Measurements from ENCODE around the gene CCDC196.
"Not testable (repeated sequence)": the region's sequence is repeated elsewhere in the genome, so short reads cannot be mapped to it uniquely, and the experiment has no call there.

Gene CCDC196

DNA sequence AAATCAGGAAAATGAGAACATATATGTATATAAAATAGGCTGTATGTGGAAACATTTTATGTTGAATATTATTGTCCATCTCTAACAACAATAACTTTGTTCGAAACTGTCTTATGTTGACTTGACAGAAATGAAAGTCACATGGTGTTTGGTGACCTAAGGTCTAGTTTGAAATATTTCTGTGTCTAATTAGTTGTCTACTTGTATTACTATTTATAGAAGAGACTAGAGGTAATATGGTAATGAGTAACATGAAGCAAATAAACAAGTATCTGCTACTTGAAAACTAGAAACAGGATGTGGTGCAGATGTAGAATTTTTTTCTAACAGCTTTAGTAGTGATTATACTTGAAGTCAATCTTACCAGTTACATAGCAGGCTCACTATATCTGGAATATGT is 25.7 kb downstream of the CCDC196 start:
- no peak for DNase-seq (ENCODE audit: low read depth)
- TF ChIP-seq, protein P1, sequence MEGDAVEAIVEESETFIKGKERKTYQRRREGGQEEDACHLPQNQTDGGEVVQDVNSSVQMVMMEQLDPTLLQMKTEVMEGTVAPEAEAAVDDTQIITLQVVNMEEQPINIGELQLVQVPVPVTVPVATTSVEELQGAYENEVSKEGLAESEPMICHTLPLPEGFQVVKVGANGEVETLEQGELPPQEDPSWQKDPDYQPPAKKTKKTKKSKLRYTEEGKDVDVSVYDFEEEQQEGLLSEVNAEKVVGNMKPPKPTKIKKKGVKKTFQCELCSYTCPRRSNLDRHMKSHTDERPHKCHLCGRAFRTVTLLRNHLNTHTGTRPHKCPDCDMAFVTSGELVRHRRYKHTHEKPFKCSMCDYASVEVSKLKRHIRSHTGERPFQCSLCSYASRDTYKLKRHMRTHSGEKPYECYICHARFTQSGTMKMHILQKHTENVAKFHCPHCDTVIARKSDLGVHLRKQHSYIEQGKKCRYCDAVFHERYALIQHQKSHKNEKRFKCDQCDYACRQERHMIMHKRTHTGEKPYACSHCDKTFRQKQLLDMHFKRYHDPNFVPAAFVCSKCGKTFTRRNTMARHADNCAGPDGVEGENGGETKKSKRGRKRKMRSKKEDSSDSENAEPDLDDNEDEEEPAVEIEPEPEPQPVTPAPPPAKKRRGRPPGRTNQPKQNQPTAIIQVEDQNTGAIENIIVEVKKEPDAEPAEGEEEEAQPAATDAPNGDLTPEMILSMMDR (conservative IDR thresholded peaks at IDR 0.05; ENCODE audit: low read depth, low read length), result no peak
- no peak overlapping the region for H3K4me3 ChIP-seq (ENCODE audit: low read depth, low read length)

DNA sequence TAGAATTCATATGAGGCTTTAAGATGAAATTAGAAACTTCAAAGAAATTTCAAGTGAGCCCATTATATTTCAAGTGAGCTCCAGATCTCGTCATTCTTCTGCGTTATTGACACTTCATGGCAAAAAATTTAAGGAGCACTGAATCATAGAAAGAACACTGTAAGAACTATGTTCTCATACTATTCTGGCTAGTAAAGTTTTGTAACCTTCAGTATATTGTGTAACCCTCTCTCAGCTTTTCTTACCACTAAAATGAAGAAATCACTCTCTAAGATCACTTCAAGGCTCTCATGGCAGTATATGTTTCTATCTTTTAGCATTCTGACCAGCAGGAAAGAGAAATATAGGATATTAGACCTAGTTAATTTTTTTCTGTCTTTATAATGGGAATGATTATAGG is 28.0 kb downstream of the CCDC196 start:
- DNase-seq (ENCODE audit: low read depth), result peak; percentile 48
- no peak overlapping the region for H3K4me3 ChIP-seq (ENCODE audit: low read depth, low read length)
- TF ChIP-seq, protein P1 (conservative IDR thresholded peaks at IDR 0.05; ENCODE audit: low read depth, low read length), result no peak

DNA sequence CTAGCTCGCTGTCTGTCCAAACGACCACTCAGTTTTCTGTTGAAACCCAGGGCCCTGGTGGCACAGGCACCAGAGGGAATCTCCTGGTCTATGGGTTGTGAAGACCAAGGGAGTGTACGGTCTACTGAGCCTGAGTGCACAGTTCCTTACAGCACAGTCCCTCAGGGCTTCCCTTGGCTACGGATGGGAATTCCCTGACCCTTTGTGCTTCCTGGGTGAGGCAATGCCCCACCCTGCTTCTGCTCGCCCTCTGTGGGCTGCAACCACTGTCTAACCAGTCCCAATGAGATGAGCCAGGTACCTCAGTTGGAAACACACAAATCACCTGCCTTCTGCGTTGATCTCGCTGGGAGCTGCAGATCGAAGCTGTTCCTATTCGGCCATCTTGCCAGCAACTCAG is 44.4 kb downstream of the CCDC196 start:
- TF ChIP-seq, protein P1 (conservative IDR thresholded peaks at IDR 0.05; ENCODE audit: low read depth, low read length), result no peak
- no peak for DNase-seq (ENCODE audit: low read depth)
- H3K4me3 ChIP-seq (ENCODE audit: low read depth, low read length), result no peak overlapping the region

DNA sequence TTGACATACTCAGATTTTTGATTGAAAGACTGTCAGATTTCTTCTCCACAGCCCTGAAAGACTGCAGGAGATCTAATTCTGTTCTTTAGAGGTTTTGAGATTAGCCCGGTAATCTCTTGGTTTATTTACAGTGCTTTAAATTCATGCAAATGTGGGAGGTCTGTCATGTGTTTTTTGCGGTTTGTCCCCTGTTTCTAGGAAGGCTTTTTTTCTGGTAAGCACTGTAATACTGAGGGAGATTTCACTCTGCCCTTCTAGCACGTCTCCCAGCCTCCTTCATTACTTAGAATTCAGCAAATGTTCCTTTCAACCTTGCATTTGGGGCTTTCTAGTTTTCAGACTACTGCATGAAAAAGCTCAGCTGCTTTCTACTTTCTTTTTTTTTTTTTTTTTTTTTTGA is 52.9 kb downstream of the CCDC196 start:
- TF ChIP-seq, protein P1 (conservative IDR thresholded peaks at IDR 0.05; ENCODE audit: low read depth, low read length), result no peak
- DNase-seq (ENCODE audit: low read depth), result no peak
- no peak overlapping the region for H3K4me3 ChIP-seq (ENCODE audit: low read depth, low read length)

DNA sequence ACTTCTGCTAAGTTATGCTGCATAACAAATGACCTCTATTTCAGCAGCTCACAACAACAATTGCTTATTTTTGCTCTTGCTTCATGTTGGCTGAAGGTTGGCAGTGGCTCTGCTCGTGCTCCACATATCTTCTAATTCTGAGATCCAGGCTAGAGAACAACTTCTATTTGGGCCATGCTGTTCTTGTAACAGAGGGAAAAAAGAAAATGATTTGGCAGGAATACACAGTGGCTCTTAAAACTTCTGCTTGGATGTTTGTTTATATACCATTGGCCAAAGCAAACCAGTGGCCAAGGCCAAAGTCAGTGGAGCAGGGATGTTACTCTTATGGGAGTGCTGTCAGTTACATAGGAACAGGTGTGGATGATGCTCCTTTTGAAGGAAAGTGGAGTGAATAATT is 53.9 kb downstream of the CCDC196 start:
- no peak overlapping the region for H3K4me3 ChIP-seq (ENCODE audit: low read depth, low read length)
- TF ChIP-seq, protein P1 (conservative IDR thresholded peaks at IDR 0.05; ENCODE audit: low read depth, low read length), result no peak
- no peak for DNase-seq (ENCODE audit: low read depth)

DNA sequence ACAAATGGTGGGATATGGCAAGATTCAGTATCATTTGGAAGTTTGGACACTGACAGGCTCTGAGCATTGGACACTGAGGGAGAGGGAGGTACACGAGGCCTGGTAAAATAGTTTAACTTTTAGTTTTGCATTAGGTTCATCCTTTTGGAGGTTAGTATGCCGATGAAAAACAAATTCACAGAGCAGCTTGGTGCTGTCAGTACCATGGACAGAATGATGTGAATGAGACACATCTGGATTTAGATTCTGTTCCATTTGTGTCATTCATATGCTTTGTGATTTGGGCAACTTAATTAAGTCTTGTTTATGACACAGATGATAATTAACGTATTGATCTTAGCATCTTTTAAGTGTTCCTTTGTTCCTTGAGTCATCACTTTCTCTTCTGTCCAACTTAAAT is 55.5 kb downstream of the CCDC196 start:
- H3K4me3 ChIP-seq (ENCODE audit: low read depth, low read length), result no peak overlapping the region
- DNase-seq (ENCODE audit: low read depth), result peak; percentile 2
- TF ChIP-seq, protein P1 (conservative IDR thresholded peaks at IDR 0.05; ENCODE audit: low read depth, low read length), result no peak

DNA sequence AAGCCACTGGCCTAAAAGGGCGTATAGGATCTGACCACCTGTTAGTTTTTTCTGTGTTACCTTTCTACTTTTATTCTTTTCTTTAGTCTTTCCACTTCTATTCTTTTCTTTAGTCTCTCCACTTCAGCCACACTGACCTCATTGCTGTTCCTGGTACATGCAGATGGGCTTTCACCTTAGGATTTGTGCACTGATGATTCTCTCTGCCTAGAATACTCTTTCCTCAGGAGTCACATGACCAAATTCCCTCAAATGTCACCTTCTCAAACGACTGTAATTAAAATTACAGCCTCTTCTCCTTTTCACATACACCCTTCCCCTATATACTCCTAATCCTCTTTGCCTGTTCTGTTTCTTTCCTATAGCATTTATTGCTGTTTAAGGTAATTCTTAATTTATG is 57.8 kb downstream of the CCDC196 start:
- no peak for DNase-seq (ENCODE audit: low read depth)
- TF ChIP-seq, protein P1 (conservative IDR thresholded peaks at IDR 0.05; ENCODE audit: low read depth, low read length), result no peak
- H3K4me3 ChIP-seq (ENCODE audit: low read depth, low read length), result no peak overlapping the region

DNA sequence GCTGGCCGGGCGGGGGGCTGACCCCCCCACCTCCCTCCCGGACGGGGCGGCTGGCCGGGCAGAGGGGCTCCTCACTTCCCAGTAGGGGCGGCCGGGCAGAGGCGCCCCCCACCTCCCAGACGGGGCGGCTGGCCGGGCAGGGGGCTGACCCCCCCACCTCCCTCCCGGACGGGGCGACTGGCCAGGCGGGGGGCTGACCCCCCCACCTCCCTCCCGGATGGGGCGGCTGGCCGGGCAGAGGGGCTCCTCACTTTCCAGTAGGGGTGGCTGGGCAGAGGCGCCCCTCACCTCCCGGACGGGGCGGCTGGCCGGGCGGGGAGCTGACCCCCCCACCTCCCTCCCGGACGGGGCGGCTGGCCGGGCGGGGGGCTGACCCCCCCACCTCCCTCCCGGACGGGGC is 59.0 kb downstream of the CCDC196 start:
- H3K4me3 ChIP-seq (ENCODE audit: low read depth, low read length); DNase-seq (ENCODE audit: low read depth): not testable (repeated sequence)

DNA sequence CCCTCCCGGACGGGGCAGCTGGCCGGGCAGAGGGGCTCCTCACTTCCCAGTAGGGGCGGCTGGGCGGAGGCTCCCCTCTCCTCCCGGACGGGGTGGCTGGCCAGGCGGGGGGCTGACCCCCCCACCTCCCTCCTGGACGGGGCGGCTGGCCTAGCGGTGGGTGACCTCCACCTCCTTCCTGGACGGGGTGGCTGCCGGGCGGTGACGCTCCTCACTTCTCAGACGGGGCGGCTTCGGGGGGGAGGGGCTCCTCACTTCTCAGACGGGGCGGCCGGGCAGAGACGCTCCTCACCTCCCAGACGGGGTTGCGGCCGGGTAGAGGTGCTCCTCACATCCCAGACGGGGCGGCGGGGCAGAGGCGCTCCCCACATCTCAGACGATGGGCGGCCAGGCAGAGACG is 59.6 kb downstream of the CCDC196 start:
- DNase-seq (ENCODE audit: low read depth); H3K4me3 ChIP-seq (ENCODE audit: low read depth, low read length): not testable (repeated sequence)

Measured in choroid plexus epithelial cell (primary cell).